IPS DF 6.9 (cell line): Measurements from ENCODE around the gene COMMD3.
"Not testable (repeated sequence)": the region's sequence is repeated elsewhere in the genome, so short reads cannot be mapped to it uniquely, and the experiment has no call there.

Source experiments
- DNase-seq: peaks from one replicate; pipeline ENCODE4 v3.0.0-alpha.2; 2013; ENCODE audit warnings: low read depth, low spot score
- H3K27ac ChIP-seq: one replicate; pipeline ENCODE4 v1.5.1; 2013; ENCODE audit warnings: low read length, control low read depth
- H3K27me3 ChIP-seq: 2 replicates; pipeline ENCODE4 v1.6.1; 2013; ENCODE audit warnings: mild to moderate bottlenecking, low read length; ENCODE audit not compliant: control insufficient read depth, insufficient read depth
- H3K36me3 ChIP-seq: 2 replicates; pipeline ENCODE4 v1.6.1; 2013; ENCODE audit warnings: low read length; ENCODE audit not compliant: control insufficient read depth, insufficient read depth
- H3K4me1 ChIP-seq: 2 replicates; pipeline ENCODE4 v1.6.1; 2013; ENCODE audit warnings: low read length; ENCODE audit not compliant: control insufficient read depth, insufficient read depth
- H3K4me3 ChIP-seq: 2 replicates; pipeline ENCODE4 v1.5.1; 2013; ENCODE audit warnings: mild to moderate bottlenecking, low read length
- H3K9me3 ChIP-seq: 2 replicates; pipeline ENCODE4 v1.6.1; 2013; ENCODE audit warnings: low read length, inconsistent platforms; ENCODE audit not compliant: control insufficient read depth, insufficient read depth
- WGBS: extraction: QIAGEN DNeasy Blood & Tissue Kit; methylation state at CpG from one replicate; pipeline ENCODE4 v1.1.7; 2013; ENCODE audit warnings: mixed read lengths, missing lambda C conversion rate; ENCODE audit not compliant: insufficient read length, insufficient coverage; 5-methylcytosine and 5-hydroxymethylcytosine counted together

Gene COMMD3

GRCh38 chr10:22305721-22306120 lies 10.5 kb upstream of the COMMD3 start:
- Histone ChIP-seq H3K36me3 (no peaks in the 10 kb centered on the region), H3K4me1 (no peaks in the 10 kb centered on the region), H3K27me3 (no peaks in the 10 kb centered on the region), H3K9me3 (no peaks in the 10 kb centered on the region), H3K4me3 (no peak overlapping the region), H3K27ac (no peak overlapping the region)
- no peak for DNase-seq
- no CpG with 5 or more reads among the region's 2 CpGs for WGBS

- H3K4me3 ChIP-seq, result no peak overlapping the region
- H3K36me3 ChIP-seq, result no peaks in the 10 kb centered on the region
- no CpG with 5 or more reads among the region's 2 CpGs for WGBS
- no peak overlapping the region for H3K27ac ChIP-seq
- DNase-seq, result no peak
- H3K27me3 ChIP-seq, result no peaks in the 10 kb centered on the region
- no peaks in the 10 kb centered on the region for H3K9me3 ChIP-seq
- no peaks in the 10 kb centered on the region for H3K4me1 ChIP-seq
Measured at GRCh38 chr10:22308390-22308789, 7.8 kb upstream of the COMMD3 start.

GRCh38 chr10:22309180-22310000 lies 6.8 kb upstream of the COMMD3 start:
- H3K27ac ChIP-seq, result no peak overlapping the region
- WGBS, result no CpG with 5 or more reads among the region's 4 CpGs
- H3K4me3 ChIP-seq, result no peak overlapping the region
- no peaks in the 10 kb centered on the region for H3K36me3 ChIP-seq
- H3K4me1 ChIP-seq, result no peaks in the 10 kb centered on the region
- no peaks in the 10 kb centered on the region for H3K27me3 ChIP-seq
- no peaks in the 10 kb centered on the region for H3K9me3 ChIP-seq
- no peak for DNase-seq

- H3K4me1 ChIP-seq, H3K9me3 ChIP-seq, H3K4me3 ChIP-seq, H3K36me3 ChIP-seq, H3K27ac ChIP-seq, H3K27me3 ChIP-seq, DNase-seq: not testable (repeated sequence)
- no CpG with 5 or more reads among the region's 10 CpGs for WGBS
Measured at GRCh38 chr10:22310012-22310411, 6.2 kb upstream of the COMMD3 start.

- Histone ChIP-seq H3K4me1 (no peaks in the 10 kb centered on the region), H3K27ac (no peak overlapping the region), H3K36me3 (no peaks in the 10 kb centered on the region)
Measured at GRCh38 chr10:22310928-22311327, 5.3 kb upstream of the COMMD3 start.

GRCh38 chr10:22314852-22315251 lies 1.3 kb upstream of the COMMD3 start:
- no peak overlapping the region for H3K4me3 ChIP-seq
- no peak for DNase-seq
- no peaks in the 10 kb centered on the region for H3K4me1 ChIP-seq
- no CpG with 5 or more reads among the region's 2 CpGs for WGBS
- no peaks in the 10 kb centered on the region for H3K9me3 ChIP-seq
- H3K36me3 ChIP-seq, result no peaks in the 10 kb centered on the region
- peaks cover 12% of the 10 kb centered on the region for H3K27me3 ChIP-seq
- no peak overlapping the region for H3K27ac ChIP-seq

More at GRCh38 chr10:22310928-22311327, 5.3 kb upstream of the COMMD3 start:
- Histone ChIP-seq H3K4me3 (no peak overlapping the region), H3K27me3 (peaks cover 6% of the 10 kb centered on the region; the same call in 1 of the 2 replicates), H3K9me3 (no peaks in the 10 kb centered on the region)
- DNase-seq, result no peak

GRCh38 chr10:22315455-22316285 lies 518 bp upstream of the COMMD3 start:
- Histone ChIP-seq H3K4me1 (no peaks in the 10 kb centered on the region), H3K4me3 (peak overlapping the region; percentile 39; the same call in 1 of the 2 replicates), H3K27me3 (peaks cover 15% of the 10 kb centered on the region), H3K36me3 (no peaks in the 10 kb centered on the region), H3K9me3 (no peaks in the 10 kb centered on the region), H3K27ac (no peak overlapping the region)
- WGBS, result no CpG with 5 or more reads among the region's 53 CpGs
- DNase-seq, result no peak

GRCh38 chr10:22317076-22317370 lies 835 bp downstream of the COMMD3 start:
- peak overlapping the region; percentile 39; the same call in 1 of the 2 replicates for H3K4me3 ChIP-seq
- H3K4me1 ChIP-seq, result no peaks in the 10 kb centered on the region
- no peak overlapping the region for H3K27ac ChIP-seq
- no peaks in the 10 kb centered on the region for H3K36me3 ChIP-seq
- no CpG with 5 or more reads among the region's 9 CpGs for WGBS
- no peaks in the 10 kb centered on the region for H3K9me3 ChIP-seq
- H3K27me3 ChIP-seq, result peaks cover 17% of the 10 kb centered on the region
- DNase-seq, result no peak

- peaks cover 26% of the 10 kb centered on the region for H3K27me3 ChIP-seq
- H3K9me3 ChIP-seq, result no peaks in the 10 kb centered on the region
- H3K4me1 ChIP-seq, result no peaks in the 10 kb centered on the region
- no peak overlapping the region for H3K27ac ChIP-seq
- no peak overlapping the region for H3K4me3 ChIP-seq
- H3K36me3 ChIP-seq, result no peaks in the 10 kb centered on the region
- no CpG with 5 or more reads among the region's 6 CpGs for WGBS
- DNase-seq, result no peak
Measured at GRCh38 chr10:22317771-22318565, 1.8 kb downstream of the COMMD3 start.

GRCh38 chr10:22318772-22319171 lies 2.6 kb downstream of the COMMD3 start:
- Histone ChIP-seq H3K27ac (no peak overlapping the region), H3K36me3 (no peaks in the 10 kb centered on the region), H3K4me3 (no peak overlapping the region), H3K4me1 (no peaks in the 10 kb centered on the region; the same call in 1 of the 2 replicates), H3K27me3 (peaks cover 31% of the 10 kb centered on the region), H3K9me3 (no peaks in the 10 kb centered on the region)
- DNase-seq, result no peak
- WGBS, result no CpG with 5 or more reads among the region's 3 CpGs
